Measurements from ENCODE around the gene PNMA6F. TPM values are rescaled to one million over a fixed set of nuclear protein-coding genes. Genes with fewer than 3 reads are reported as not detected.

Gene PNMA6F
- total RNA-seq, 1 experiment from 2014 or later = not detected

- POLR2A ChIA-PET = no interaction called here
- Histone ChIP-seq H3K9me3 (no peaks in the 10 kb centered on the region), H3K4me1 (no peaks in the 10 kb centered on the region), H3K27me3 (replicated peaks; ENCODE audit: control insufficient read depth, insufficient read depth, low read length) (no peaks in the 10 kb centered on the region), H3K4me3 (ENCODE audit: low read depth, low read length) (no peak overlapping the region), H3K36me3 (ENCODE audit: control insufficient read depth, insufficient read depth, low read length) (no peaks in the 10 kb centered on the region)
- peaks cover 25% of the 10 kb centered on the region for H3K27me3 Mint-ChIP-seq (ENCODE audit: insufficient read depth, unreplicated experiment)
- no peak overlapping the region for H3K27ac Mint-ChIP-seq (ENCODE audit: unreplicated experiment)
- CTCF ChIA-PET = no interaction called here
- H3K4me1 Mint-ChIP-seq (ENCODE audit: low read depth, unreplicated experiment) = no peaks in the 10 kb centered on the region
- H3K36me3 Mint-ChIP-seq (ENCODE audit: insufficient read depth, unreplicated experiment) = no peaks in the 10 kb centered on the region
- DNase-seq = no peak
- intact Hi-C loops (cut with micrococcal nuclease; ENCODE audit: unreplicated experiment) = no loop called here
- no peaks in the 10 kb centered on the region for H3K9me3 Mint-ChIP-seq (ENCODE audit: unreplicated experiment)
- BruUV-seq (replicated peaks) = no TSS peak
- no peak overlapping the region for H3K4me3 Mint-ChIP-seq (ENCODE audit: unreplicated experiment)
- TF ChIP-seq CTCF (IDR thresholded peaks at IDR 0.05; ENCODE audit: insufficient read depth in 1 of 2, low read depth in 1 of 2, low read length in 1 of 2, severe bottlenecking in 1 of 2, unreplicated experiment in 1 of 2) = no peak
Measured at GRCh38 chrX:153305972-153306371, 15.6 kb downstream of the PNMA6F start.

- ChIA-PET CTCF (no interaction called here), POLR2A (no interaction called here)
- Histone ChIP-seq H3K4me1 (no peaks in the 10 kb centered on the region), H3K9me3 (no peaks in the 10 kb centered on the region), H3K36me3 (ENCODE audit: control insufficient read depth, insufficient read depth, low read length) (no peaks in the 10 kb centered on the region), H3K4me3 (ENCODE audit: low read depth, low read length) (no peak overlapping the region), H3K27me3 (replicated peaks; ENCODE audit: control insufficient read depth, insufficient read depth, low read length) (no peaks in the 10 kb centered on the region)
- intact Hi-C loops (cut with micrococcal nuclease; ENCODE audit: unreplicated experiment) = no loop called here
- Mint-ChIP-seq H3K36me3 (ENCODE audit: insufficient read depth, unreplicated experiment) (no peaks in the 10 kb centered on the region), H3K4me3 (ENCODE audit: unreplicated experiment) (no peak overlapping the region), H3K9me3 (ENCODE audit: unreplicated experiment) (no peaks in the 10 kb centered on the region), H3K4me1 (ENCODE audit: low read depth, unreplicated experiment) (no peaks in the 10 kb centered on the region), H3K27ac (ENCODE audit: unreplicated experiment) (no peak overlapping the region), H3K27me3 (ENCODE audit: insufficient read depth, unreplicated experiment) (peaks cover 25% of the 10 kb centered on the region)
- no TSS peak for BruUV-seq (replicated peaks)
- DNase-seq = no peak
- TF ChIP-seq CTCF (IDR thresholded peaks at IDR 0.05; ENCODE audit: insufficient read depth in 1 of 2, low read depth in 1 of 2, low read length in 1 of 2, severe bottlenecking in 1 of 2, unreplicated experiment in 1 of 2) = no peak
Measured at GRCh38 chrX:153304988-153305736, 16.4 kb downstream of the PNMA6F start.

- Mint-ChIP-seq H3K27ac (ENCODE audit: unreplicated experiment) (no peak overlapping the region), H3K27me3 (ENCODE audit: insufficient read depth, unreplicated experiment) (peaks cover 21% of the 10 kb centered on the region), H3K9me3 (ENCODE audit: unreplicated experiment) (no peaks in the 10 kb centered on the region), H3K4me3 (ENCODE audit: unreplicated experiment) (no peak overlapping the region), H3K36me3 (ENCODE audit: insufficient read depth, unreplicated experiment) (no peaks in the 10 kb centered on the region), H3K4me1 (ENCODE audit: low read depth, unreplicated experiment) (no peaks in the 10 kb centered on the region)
- no peak overlapping the region for H3K4me3 ChIP-seq (ENCODE audit: low read depth, low read length)
- ChIA-PET POLR2A (no interaction called here), CTCF (no interaction called here)
- DNase-seq = no peak
- no peaks in the 10 kb centered on the region for H3K9me3 ChIP-seq
- no peaks in the 10 kb centered on the region for H3K27me3 ChIP-seq (replicated peaks; ENCODE audit: control insufficient read depth, insufficient read depth, low read length)
- H3K36me3 ChIP-seq (ENCODE audit: control insufficient read depth, insufficient read depth, low read length) = no peaks in the 10 kb centered on the region
- H3K4me1 ChIP-seq = no peaks in the 10 kb centered on the region
- intact Hi-C loops (cut with micrococcal nuclease; ENCODE audit: unreplicated experiment) = no loop called here
- no TSS peak for BruUV-seq (replicated peaks)
- no peak for TF ChIP-seq CTCF (IDR thresholded peaks at IDR 0.05; ENCODE audit: insufficient read depth in 1 of 2, low read depth in 1 of 2, low read length in 1 of 2, severe bottlenecking in 1 of 2, unreplicated experiment in 1 of 2)
Measured at GRCh38 chrX:153303276-153304262, 18.0 kb downstream of the PNMA6F start.

All from Caco-2 (cell line).